Femur (tissue), 1 donor: Measurements from ENCODE around the gene B3GNT9.

Experiments
- DNase-seq: peaks from one replicate; pipeline ENCODE4 v3.0.0-alpha.2; 2017

Gene B3GNT9

DNA sequence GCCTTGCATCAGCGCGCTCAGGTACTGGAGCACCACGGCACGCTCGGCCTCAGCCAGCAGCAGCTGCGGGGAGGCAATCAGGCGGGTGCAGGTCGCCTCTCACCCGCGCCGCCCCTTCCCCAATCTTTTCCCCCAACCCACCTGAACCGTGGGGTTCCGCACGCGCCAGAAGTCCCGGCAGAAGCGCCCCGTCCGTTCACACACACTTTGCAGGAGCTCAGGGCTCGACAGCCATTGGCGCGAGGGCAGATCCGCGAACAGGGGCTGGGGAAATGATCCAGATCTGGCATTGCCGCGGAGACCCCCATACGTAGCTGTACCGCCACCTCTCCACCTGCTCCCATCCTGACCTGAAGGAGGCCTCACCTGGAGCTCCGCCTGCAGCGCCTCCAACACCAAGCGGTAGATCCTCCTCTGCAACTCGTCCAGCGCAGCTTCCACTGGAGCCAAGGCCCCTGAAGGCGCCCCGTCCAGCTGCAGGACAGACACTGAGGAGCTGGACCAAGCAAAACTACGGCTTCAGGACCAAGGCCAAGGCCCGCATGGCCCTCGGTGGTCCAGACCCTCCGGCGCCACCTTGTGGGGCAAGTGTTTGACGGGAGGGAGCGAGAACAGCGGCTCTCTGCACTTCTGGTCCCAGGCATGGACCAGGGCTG, 34.3 kb upstream of the B3GNT9 start:
- peak; percentile 94 for DNase-seq

DNA sequence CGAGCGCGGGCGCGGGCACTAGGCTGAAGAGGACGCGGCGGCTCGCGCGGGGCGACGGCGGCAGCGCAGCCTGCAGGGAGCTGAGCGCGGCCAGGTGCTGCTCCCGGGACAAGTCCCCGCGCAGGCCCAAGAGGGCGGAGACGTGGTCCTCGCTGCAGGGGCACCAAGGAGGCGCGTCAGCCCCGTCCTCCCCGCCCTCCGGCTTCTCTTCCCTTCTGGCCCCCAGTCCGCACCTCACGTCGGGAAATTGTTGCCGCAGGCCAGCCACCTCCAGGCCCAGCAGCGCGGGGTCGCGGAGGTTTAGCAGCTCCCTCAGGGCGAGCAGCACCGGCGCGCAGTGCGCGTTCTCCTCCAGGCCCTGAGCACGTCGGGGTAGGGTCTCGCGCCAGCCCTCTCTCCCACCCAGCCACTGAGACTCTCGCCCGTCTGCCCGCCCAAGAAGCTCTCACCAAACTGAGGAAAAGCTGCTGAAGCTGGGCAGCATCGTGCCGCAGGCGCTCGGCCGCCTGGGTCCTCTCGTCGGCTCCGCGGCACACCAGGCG, 33.7 kb upstream of the B3GNT9 start:
- no peak for DNase-seq

- DNase-seq = peak; percentile 97
Measured at GRCh38 chr16:67183627-67184452, 33.0 kb upstream of the B3GNT9 start, which contains the start of gene MATCAP1. Gene MATCAP1, minus strand, starts transcription at chr16:67183963. Its CDS starts 3,353 bp downstream, at chr16:67180610.

- no peak for DNase-seq
Measured at GRCh38 chr16:67183284-67183626, 32.5 kb upstream of the B3GNT9 start.

GRCh38 chr16:67182288-67182687, 31.5 kb upstream of the B3GNT9 start:
- DNase-seq = no peak

DNA sequence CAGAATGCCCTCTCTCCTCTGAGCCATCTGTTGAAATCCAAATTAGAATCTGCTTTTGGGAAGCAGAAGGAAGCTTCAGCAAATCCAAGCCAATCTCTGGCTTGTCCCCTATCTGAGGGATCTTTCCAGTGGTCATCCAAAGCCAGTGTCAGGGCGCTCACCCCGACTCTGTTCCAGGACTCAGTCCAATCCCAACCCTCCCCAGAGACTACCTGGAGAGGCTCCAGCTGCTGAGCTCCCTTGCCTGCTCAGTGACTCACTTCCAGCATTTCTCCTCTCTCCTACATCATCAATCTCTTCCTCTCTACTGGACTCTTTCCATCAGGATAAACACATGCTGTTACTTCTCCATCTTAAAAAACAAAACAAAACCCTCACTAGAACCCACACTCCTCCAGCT, 30.5 kb upstream of the B3GNT9 start:
- no peak for DNase-seq

DNA sequence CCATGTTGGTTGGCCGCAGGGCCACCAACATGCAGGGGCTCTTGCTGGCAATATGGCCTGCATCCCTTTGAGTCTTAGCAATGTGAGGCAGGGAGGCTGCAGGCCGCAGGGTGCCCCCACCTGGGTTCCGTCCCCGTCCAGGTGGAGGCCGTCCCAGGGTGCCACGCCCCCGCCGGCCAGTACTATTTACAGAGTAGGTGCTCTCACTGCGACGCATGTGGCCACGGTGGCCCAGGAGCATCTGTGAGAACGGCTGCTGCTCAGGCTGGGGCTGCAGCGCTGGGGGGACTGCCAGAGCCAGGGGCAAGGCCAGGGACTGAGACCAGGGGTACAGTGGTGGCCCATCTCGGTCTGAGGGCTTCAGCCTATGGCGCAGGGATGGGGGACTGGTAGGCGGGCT, 29.4 kb upstream of the B3GNT9 start:
- DNase-seq = no peak

GRCh38 chr16:67179421-67180080, 28.8 kb upstream of the B3GNT9 start:
- no peak for DNase-seq

DNA sequence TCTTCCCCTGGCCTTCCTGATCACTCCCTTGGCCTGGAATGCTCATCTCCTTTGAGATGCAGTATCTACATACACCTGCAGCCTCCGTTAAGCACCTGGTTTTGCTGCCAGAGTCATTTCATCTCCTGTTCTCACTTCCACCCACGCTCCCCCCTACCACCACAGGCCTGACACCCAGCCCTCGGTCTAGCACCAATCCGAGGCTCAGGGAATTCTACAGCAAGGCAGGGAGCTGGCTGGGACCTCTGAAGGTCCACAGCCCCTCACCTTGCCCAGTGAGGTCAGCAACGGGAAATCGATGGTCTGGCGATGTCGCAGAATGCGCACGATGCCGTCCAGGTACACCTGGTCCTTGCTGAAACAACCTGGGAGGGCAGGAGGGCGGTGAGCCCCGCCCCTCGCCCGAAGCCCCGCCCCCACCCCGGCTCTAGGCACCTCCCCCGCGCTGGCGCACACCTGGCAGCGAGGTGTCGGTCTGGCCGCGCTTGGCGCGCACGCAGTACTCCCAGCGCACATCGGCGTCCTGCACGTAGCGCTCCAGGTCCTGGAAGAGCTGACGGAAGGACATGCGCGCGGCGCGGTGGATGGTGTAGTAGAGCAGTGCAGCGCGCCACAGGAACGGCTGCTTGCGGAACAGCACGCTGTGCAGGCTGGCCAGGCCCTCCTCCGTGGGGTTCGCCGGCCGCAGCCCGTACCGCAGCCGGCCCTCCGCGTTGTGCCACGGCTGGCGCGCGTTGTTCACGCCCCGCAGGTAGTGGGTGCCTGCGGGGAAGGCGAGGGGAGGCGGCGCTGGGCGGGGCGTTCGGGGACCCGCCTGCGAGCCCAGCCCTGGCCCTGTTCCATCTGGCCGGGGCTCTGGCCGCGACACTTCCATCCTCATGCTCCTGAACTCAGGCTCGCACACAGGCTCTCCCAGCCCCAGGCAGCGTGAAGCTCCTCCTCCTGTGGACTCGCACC, 27.2 kb upstream of the B3GNT9 start:
- no peak for DNase-seq

- DNase-seq = no peak
Measured at GRCh38 chr16:67176662-67177061, 25.9 kb upstream of the B3GNT9 start.

- peak; percentile 35 for DNase-seq
Measured at GRCh38 chr16:67174706-67175231, 24.0 kb upstream of the B3GNT9 start.

DNA sequence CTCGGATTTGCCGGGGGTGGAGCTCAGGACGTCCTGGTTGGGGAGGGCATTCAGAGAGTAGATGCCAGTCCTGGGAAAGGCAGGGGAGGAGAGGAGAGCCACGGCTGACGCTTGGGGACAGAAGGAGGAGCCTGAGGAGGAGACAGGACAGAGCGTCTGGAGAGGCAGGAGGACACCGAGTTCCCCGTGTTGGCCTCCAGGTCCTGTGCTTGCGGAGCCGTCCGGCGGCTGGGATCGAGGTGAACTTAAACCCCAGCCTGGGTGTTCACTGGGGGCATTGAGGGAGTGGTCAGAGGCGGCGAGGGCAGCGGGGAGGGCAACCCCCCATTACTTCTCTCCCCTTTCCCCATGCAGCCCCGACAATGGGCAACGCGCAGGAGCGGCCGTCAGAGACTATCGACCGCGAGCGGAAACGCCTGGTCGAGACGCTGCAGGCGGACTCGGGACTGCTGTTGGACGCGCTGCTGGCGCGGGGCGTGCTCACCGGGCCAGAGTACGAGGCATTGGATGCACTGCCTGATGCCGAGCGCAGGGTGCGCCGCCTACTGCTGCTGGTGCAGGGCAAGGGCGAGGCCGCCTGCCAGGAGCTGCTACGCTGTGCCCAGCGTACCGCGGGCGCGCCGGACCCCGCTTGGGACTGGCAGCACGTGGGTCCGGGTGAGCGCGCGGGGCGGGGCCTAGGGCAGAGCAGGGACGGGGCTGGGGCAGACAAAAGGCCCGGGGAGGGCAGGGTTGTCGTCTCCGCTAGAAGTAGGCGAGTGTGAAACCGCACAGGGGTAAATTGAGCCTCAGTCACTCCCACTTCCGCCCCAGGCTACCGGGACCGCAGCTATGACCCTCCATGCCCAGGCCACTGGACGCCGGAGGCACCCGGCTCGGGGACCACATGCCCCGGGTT, 23.3 kb upstream of the B3GNT9 start:
- DNase-seq = peak; percentile 84

DNA sequence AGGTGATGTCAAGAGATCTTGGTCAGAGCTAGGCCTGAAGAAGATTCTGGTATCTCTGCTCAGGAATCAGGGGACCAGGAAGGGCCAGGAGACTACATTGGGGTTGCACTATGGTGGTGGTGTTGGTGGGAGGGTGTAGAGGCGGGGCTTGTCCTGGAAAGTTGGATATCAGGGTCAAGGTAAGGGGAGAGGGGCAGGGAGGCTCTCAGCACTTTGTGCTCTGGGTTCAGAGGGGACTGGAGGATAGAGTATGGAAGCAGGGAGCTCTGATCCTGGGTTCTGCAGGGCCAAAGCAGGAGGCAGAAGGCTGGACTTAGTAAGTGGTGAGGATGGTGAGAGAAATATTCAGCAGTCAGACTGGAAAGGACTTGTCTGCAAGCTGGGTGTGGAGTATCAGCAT, 22.5 kb upstream of the B3GNT9 start:
- DNase-seq = no peak

DNA sequence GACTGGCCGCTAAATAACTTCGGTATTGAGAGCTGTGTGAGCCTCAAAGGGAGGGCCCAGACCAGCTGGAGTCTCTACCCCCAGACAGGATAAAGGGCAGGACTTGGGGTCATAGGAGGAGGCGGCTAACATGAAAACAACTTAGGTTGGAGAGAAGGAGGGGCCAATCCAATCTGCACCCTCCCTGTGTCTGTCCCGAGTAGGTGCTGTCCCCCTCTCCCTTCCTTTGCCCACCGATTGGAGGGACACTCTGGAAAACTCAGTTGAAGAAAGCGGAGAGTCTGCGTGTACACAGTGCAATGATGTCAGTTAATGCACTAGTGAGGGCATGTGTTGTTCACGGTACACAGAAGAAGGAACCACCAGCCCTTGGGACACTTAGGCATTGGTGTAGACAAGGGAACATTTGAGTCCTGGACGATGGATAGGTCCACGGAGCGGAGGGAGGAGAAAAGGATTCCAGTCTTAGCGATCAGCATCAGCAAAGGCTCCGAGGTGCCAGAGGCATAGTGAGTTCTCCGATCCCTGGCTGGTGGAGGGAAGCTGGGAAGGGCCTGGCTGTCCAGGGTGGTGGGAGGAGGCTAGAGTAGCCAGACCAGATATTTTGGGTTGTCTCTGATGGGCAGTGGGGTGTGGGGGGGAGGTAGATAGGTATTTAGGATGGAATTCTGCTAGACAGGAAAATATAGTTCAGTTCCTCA, 20.3 kb upstream of the B3GNT9 start:
- DNase-seq = no peak

GRCh38 chr16:67170168-67170948, 19.6 kb upstream of the B3GNT9 start, which contains the start of gene NOL3:
Gene NOL3, plus strand, starts transcription at chr16:67170538.
- DNase-seq = peak; percentile 77

- DNase-seq = peak; percentile 34
Measured at GRCh38 chr16:67169642-67170167, 18.9 kb upstream of the B3GNT9 start.

GRCh38 chr16:67169011-67169451, 18.2 kb upstream of the B3GNT9 start:
- no peak for DNase-seq

DNA sequence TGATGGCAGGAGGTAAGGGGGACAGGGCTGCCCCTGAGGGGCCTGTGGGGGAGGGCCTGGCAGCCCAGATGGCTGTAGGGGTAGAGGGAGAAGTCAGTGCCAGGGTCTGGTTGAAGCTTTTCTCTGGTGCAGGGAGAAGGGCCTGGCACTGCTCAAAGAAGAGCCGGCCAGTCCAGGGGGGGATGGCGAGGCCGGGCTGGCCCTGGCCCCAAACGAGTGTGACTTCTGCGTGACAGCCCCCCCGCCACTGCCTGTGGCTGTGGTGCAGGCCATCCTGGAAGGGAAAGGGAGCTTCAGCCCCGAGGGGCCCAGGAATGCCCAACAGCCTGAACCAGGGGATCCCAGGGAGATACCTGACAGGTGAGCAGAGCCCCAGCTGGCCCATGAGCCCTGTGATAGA, 16.8 kb upstream of the B3GNT9 start:
- no peak for DNase-seq

DNA sequence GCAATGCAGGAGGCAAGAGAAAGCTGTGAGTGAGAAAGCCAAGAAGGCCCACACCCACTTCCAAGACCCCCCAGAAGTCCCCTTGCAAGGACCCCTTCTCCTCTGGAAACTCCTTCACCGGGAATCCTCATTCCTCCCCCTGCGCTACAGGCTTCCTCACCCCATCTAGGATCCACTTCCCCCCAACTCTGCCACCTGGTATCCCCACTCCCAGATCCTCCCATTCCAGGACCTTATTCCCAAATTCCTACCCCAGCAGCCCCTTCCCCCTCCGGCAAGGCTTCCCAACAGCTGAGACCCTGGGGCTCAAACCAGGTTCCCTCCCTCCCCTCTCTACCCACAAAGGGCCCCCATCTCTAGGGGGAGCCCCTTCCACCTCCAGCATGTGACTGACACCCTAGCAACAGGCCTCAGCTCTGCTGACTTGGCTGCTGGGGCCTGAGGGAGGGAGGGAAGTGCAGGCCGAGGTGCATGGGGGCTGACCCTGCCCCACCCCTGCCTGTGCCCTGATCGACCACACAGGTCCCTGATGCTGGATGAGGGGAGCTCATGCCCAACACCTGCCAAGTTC, 15.9 kb upstream of the B3GNT9 start:
- no peak for DNase-seq
